HL-60 (cell line): ENCODE results near the gene ACTN4.
A peak's percentile ranks its signal among the peaks of the same experiment; 100 is the strongest.

Source experiments
- DNase-seq, 2 experiments: peaks; one replicate each; pipeline ENCODE4 v3.0.0-alpha.2; 2010 to 2020; ENCODE audit warnings: low read depth in 1 of 2, low spot score in 1 of 2
- H3K27ac ChIP-seq: fragments of 250-450 bp; sonication (Bioruptor Pico); replicated peaks from 2 replicates; pipeline ENCODE4 v1.5.1; 2020; ENCODE audit warnings: mild to moderate bottlenecking, moderate library complexity
- H3K27me3 ChIP-seq: fragments of 250-450 bp; sonication (Bioruptor Pico); 2 replicates; pipeline ENCODE4 v1.5.1; 2021; ENCODE audit warnings: mild to moderate bottlenecking, moderate library complexity; ENCODE audit not compliant: insufficient read depth, poor library complexity, severe bottlenecking
- H3K4me3 ChIP-seq: replicated peaks from 2 replicates; pipeline ENCODE4 v1.5.1; 2011; ENCODE audit warnings: mild to moderate bottlenecking, control low read depth, low read length; ENCODE audit not compliant: insufficient read depth
- GABPA ChIP-seq: IDR thresholded peaks from 2 replicates; pipeline ENCODE4 v1.6.1; 2012; ENCODE audit warnings: low read depth
- POLR2AphosphoS5 ChIP-seq: IDR thresholded peaks from 2 replicates; pipeline ENCODE4 v1.6.1; 2012; ENCODE audit warnings: low read depth
- SPI1 ChIP-seq: IDR thresholded peaks from 2 replicates; pipeline ENCODE4 v1.6.1; 2012; ENCODE audit warnings: low read depth, mild to moderate bottlenecking, borderline replicate concordance
- TF ChIP-seq, protein P1 (sequence below): IDR thresholded peaks from 2 replicates; pipeline ENCODE4 v1.6.1; 2012; ENCODE audit warnings: low read depth; ENCODE audit not compliant: insufficient replicate concordance
- TF ChIP-seq, protein P2 (sequence below): IDR thresholded peaks from one replicate; pipeline ENCODE4 v1.5.1; 2011; ENCODE audit warnings: low read length, control low read depth, inconsistent platforms; ENCODE audit not compliant: insufficient read depth

ACTN4 gene

DNA sequence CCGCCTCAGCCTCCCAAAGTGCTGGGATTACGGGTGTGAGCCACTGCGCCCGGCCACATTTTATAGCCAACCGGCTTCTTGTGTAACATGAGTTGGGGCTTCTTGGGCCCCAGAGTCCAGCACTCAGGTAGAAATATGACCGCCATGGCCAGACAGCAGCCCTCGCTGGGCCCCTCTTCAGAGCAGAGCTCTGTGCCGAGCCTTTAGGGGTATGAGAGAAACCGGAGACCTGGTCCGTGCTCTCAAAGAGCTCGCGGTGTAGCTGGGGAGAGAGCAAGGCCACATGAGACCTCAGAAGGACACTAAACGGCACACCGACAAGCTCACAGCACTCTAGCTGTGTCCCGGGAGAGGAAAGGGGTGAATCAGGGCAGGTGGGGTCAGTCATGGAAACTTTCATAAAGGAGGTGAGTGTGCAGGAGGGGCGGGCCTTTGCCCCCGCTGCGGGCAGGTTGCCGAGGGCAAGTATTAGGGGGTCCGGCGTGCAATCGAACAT is 15.8 kb downstream of the ACTN4 start:
- TF ChIP-seq, protein P1, sequence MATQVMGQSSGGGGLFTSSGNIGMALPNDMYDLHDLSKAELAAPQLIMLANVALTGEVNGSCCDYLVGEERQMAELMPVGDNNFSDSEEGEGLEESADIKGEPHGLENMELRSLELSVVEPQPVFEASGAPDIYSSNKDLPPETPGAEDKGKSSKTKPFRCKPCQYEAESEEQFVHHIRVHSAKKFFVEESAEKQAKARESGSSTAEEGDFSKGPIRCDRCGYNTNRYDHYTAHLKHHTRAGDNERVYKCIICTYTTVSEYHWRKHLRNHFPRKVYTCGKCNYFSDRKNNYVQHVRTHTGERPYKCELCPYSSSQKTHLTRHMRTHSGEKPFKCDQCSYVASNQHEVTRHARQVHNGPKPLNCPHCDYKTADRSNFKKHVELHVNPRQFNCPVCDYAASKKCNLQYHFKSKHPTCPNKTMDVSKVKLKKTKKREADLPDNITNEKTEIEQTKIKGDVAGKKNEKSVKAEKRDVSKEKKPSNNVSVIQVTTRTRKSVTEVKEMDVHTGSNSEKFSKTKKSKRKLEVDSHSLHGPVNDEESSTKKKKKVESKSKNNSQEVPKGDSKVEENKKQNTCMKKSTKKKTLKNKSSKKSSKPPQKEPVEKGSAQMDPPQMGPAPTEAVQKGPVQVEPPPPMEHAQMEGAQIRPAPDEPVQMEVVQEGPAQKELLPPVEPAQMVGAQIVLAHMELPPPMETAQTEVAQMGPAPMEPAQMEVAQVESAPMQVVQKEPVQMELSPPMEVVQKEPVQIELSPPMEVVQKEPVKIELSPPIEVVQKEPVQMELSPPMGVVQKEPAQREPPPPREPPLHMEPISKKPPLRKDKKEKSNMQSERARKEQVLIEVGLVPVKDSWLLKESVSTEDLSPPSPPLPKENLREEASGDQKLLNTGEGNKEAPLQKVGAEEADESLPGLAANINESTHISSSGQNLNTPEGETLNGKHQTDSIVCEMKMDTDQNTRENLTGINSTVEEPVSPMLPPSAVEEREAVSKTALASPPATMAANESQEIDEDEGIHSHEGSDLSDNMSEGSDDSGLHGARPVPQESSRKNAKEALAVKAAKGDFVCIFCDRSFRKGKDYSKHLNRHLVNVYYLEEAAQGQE: no peak
- TF ChIP-seq SPI1: no peak
- TF ChIP-seq, protein P2, sequence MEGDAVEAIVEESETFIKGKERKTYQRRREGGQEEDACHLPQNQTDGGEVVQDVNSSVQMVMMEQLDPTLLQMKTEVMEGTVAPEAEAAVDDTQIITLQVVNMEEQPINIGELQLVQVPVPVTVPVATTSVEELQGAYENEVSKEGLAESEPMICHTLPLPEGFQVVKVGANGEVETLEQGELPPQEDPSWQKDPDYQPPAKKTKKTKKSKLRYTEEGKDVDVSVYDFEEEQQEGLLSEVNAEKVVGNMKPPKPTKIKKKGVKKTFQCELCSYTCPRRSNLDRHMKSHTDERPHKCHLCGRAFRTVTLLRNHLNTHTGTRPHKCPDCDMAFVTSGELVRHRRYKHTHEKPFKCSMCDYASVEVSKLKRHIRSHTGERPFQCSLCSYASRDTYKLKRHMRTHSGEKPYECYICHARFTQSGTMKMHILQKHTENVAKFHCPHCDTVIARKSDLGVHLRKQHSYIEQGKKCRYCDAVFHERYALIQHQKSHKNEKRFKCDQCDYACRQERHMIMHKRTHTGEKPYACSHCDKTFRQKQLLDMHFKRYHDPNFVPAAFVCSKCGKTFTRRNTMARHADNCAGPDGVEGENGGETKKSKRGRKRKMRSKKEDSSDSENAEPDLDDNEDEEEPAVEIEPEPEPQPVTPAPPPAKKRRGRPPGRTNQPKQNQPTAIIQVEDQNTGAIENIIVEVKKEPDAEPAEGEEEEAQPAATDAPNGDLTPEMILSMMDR: no peak
- no peak for DNase-seq
- H3K4me3 ChIP-seq: no peak overlapping the region
- H3K27ac ChIP-seq: peak overlapping the region; percentile 76
- no peaks in the 10 kb centered on the region for H3K27me3 ChIP-seq

DNA sequence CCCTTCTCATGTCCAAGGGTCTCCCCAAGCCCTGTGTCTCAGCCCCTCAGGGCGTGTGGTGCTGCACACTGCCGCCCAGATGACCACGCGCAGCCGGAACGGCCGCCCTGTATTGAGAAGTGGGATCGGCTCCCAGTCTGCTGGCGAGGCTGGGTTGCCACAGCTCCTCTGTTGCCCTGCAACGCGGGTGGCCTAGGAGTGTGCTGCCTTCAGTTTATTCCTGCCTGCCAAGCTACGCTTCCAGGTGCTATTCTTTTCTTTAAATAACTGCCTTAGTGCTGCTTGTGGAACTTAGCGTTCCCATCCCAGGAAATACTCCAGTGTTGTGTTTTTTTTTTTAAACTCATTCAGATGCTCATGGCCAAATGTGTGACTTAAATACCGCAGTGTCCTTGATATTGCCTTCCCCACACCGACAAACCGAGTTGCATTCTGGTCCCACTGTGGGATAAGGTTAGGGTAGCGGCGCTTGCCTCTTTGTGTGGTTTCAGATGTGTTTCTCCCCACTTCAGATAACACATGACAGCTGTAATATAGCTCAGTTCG is 16.6 kb downstream of the ACTN4 start:
- DNase-seq: peak in 1 of 2 experiments; percentile 54
- TF ChIP-seq SPI1: no peak
- TF ChIP-seq, protein P1: no peak
- TF ChIP-seq, protein P2: no peak
- TF ChIP-seq GABPA: peak; percentile 60
- TF ChIP-seq POLR2AphosphoS5: 0 out of 2 replicates have a peak, but pooled peaks have one; percentile 8
- Histone ChIP-seq H3K27me3 (no peaks in the 10 kb centered on the region), H3K27ac (peak overlapping the region; percentile 76), H3K4me3 (no peak overlapping the region)

DNA sequence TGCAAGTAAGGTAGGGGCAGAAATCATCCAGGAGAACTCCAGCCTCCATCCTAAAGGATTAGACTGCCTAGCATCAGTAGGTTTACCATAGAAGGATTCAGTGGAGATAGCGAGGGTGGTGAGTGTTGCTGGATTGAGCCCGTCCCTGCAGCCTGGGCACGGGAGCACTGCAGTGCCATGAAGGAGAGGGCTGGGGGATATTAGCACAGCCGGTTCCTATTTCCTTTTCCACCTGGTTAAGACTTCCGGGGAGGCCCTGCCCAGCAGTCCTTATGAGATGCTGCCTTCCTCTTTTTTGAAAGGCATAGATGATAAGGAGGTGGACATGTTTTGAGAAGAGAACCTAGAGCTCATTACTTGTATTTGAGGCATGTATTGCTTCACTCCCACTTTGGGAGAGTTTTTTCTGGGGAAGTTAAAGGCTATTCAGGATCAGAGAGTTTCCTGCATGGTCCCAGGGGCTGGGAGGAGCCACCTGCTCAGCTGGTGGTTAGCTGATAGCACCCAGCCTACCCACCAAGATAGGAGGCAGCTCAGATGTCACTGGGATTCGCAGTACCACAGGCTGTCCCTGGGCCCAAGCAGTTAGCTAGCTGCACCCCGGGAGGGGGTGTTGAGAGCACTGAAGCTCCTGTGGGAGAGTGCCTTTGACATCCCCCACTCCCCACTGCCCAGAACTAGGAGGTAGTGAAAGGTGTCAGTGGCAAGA is 17.2 kb downstream of the ACTN4 start:
- Histone ChIP-seq H3K27ac (peak overlapping the region; percentile 76), H3K27me3 (no peaks in the 10 kb centered on the region), H3K4me3 (no peak overlapping the region)
- peak; percentile 100 for TF ChIP-seq SPI1
- TF ChIP-seq POLR2AphosphoS5: peak; percentile 44; the same call in 1 of the 2 replicates
- TF ChIP-seq, protein P2: no peak
- TF ChIP-seq, protein P1: no peak
- TF ChIP-seq GABPA: peak; percentile 58
- peak; percentile 72 to 87 for DNase-seq
